Pancreas (tissue), 10 donors: ENCODE results near the gene RCSD1. TPM values are rescaled to one million over a fixed set of nuclear protein-coding genes. Genes with fewer than 3 reads are reported as not detected.
"Not testable (repeated sequence)": the region's sequence is repeated elsewhere in the genome, so short reads cannot be mapped to it uniquely, and the experiment has no call there.

Experiments used
- ATAC-seq, 4 donors: fragments of 200-7000 bp; cut with Tn5 transposase; one replicate each; pipeline versions ENCODE4 v1.8.0 to v1.9.1; 2020; ENCODE audit warnings: mild to moderate bottlenecking in 4 of 4, moderate library complexity in 4 of 4
- DNase-seq, 6 donors: peaks; one replicate each; pipeline ENCODE4 v3.0.0-alpha.2; 2020
- FAIRE-seq: peaks from 2 replicates; lab custom pipeline; 2012; peaks lifted over from hg19 to GRCh38; lab: Jason Lieb, UNC
- H3K27ac ChIP-seq, 4 donors: fragments of 200-600 bp; sonication (generic); 1 replicate in 3 of 4; 2 replicates in 1 of 4; pipeline versions ENCODE4 v1.5.0 to v1.8.0; 2020
- H3K27me3 ChIP-seq, 4 donors: fragments of 200-600 bp; one replicate each; pipeline ENCODE4 v1.8.0; 2021
- H3K36me3 ChIP-seq, 3 donors: fragments of 200-600 bp; sonication (generic) in 1 of 3; one replicate each; pipeline versions ENCODE4 v1.5.0 to v1.8.0; 2020 to 2021
- H3K4me1 ChIP-seq, 3 donors: fragments of 200-600 bp; one replicate each; pipeline ENCODE4 v1.8.0; 2021
- H3K4me3 ChIP-seq, 4 donors: fragments of 200-600 bp; sonication (generic) in 2 of 4; one replicate each; pipeline versions ENCODE4 v1.5.0 to v1.8.0; 2020 to 2021
- H3K9me3 ChIP-seq, 4 donors: fragments of 200-600 bp; one replicate each; pipeline ENCODE4 v1.8.0; 2021
- CTCF ChIP-seq, 4 donors: fragments of 200-600 bp; sonication (generic) in 3 of 4; IDR thresholded peaks; one replicate each; pipeline versions ENCODE4 v1.5.0 to v1.8.0; 2021; ENCODE audit warnings: antibody characterized with exemption in 4 of 4
- WGBS, 2 donors: extraction: QIAGEN DNeasy Blood & Tissue Kit; methylation state at CpG; one replicate each; pipeline ENCODE4 v1.1.7; 2013; 5-methylcytosine and 5-hydroxymethylcytosine counted together
- intact Hi-C, 3 donors: fragments of 100-400 bp; cut with DNase I; formaldehyde crosslinking; loops; one replicate each; pipeline versions ENCODE4 v1.11.1 to v1.14.2; 2022
- polyA plus RNA-seq, 2 donors: library from polyadenylated mRNA; stranded (reverse); fragments of 200-250 nt; gene quantifications; one replicate each; pipeline ENCODE4 v1.2.3, GENCODE V29; 2013
- total RNA-seq, 6 donors: library from RNA; stranded (reverse); fragmentation: NEBNext Ultra II Directional in 4 of 6; extraction: Animal tissue kit (Norgen Biotek cat#: 25700) in 4 of 6; gene quantifications; one replicate each; pipeline versions ENCODE4 v1.2.1 to v1.2.4, GENCODE V29; 2021 to 2023
- donor health status: healthy with polysubstance abuse.
- donor health status: DM: no; HTN: no; CAD: no; lungs with moderate emphysema.
- donor health status: DM: no; HTN: no; CAD: no.
- donor health status: control.
- donor health status: control.
- donor health status: Bipolar disorder and iron deficiency.
- donor health status: DM: yes; HTN: yes; CAD: no.
- donor health status: DM: no; HTN: no; CAD: no.
- donor health status: DM: no; HTN: no; CAD: no.
- donor health status: DM: yes; HTN: yes; CAD: no.

Gene RCSD1
- total and polyA plus RNA-seq, 8 donors, result 0.59 to 6.7 (median 1.6) TPM

GRCh38 chr1:167611983-167612382 lies 18.0 kb upstream of the RCSD1 start:
- intact Hi-C loops, result no loop called here
- no peak for FAIRE-seq
- no peak for DNase-seq
- no peaks in the 10 kb centered on the region for H3K4me1 ChIP-seq
- H3K4me3 ChIP-seq, result no peak overlapping the region
- H3K27ac ChIP-seq, result no peak overlapping the region
- H3K27me3 ChIP-seq, result no peaks in the 10 kb centered on the region
- no peaks in the 10 kb centered on the region for H3K9me3 ChIP-seq
- H3K36me3 ChIP-seq, result no peaks in the 10 kb centered on the region
- 72 to 95% methylated on average over 1 of the region's 1 CpG for WGBS, 2 donors
- no peak for TF ChIP-seq CTCF (IDR thresholded peaks at IDR 0.05)
- ATAC-seq, result no peak

- H3K27me3 ChIP-seq, result no peaks in the 10 kb centered on the region
- ATAC-seq, result peak in 2 of 4 donors; percentile 22 to 23
- no peak for DNase-seq
- FAIRE-seq, result no peak
- no peaks in the 10 kb centered on the region for H3K36me3 ChIP-seq
- H3K9me3 ChIP-seq, result no peaks in the 10 kb centered on the region
- no peak for TF ChIP-seq CTCF (IDR thresholded peaks at IDR 0.05)
- intact Hi-C loops, result no loop called here
- H3K4me1 ChIP-seq, result no peaks in the 10 kb centered on the region
- WGBS, 2 donors, result 86 to 90% methylated on average over 2 of the region's 2 CpGs
- H3K27ac ChIP-seq, result no peak overlapping the region
- no peak overlapping the region for H3K4me3 ChIP-seq
Measured at GRCh38 chr1:167612587-167613385, 17.2 kb upstream of the RCSD1 start.

DNA sequence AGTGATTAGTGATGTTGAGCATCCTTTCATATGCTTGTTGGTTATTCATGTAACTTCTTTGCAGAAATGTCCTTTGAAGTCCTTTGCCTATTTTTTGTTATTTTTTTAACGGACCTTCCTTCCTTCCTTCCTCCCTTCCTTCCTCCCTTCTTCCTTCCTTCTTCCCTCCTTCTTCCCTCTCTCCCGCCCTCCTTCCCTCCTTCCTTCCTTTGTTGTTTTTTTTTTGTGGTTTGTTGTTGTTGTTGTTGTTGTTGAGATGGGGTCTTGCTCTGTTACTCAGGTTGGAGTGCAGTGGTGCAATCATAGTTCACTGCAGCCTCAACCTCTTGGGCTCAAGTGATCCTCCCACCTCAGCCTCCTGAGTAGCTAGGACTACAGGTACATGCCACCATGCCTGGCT lies 16.0 kb upstream of the RCSD1 start:
- intact Hi-C loops, H3K27me3 ChIP-seq, ATAC-seq, FAIRE-seq, H3K27ac ChIP-seq, H3K36me3 ChIP-seq, DNase-seq, H3K4me1 ChIP-seq, H3K9me3 ChIP-seq, H3K4me3 ChIP-seq: not testable (repeated sequence)
- 81% methylated on average over 2 of the region's 2 CpGs for WGBS, 2 donors

- Histone ChIP-seq H3K27me3 (no peaks in the 10 kb centered on the region), H3K27ac (no peak overlapping the region), H3K9me3 (no peaks in the 10 kb centered on the region), H3K4me3 (no peak overlapping the region), H3K36me3 (no peaks in the 10 kb centered on the region), H3K4me1 (no peaks in the 10 kb centered on the region)
- 29 to 49% methylated on average over 1 of the region's 1 CpG for WGBS, 2 donors
- no peak for TF ChIP-seq CTCF (IDR thresholded peaks at IDR 0.05)
- ATAC-seq (no peak), FAIRE-seq (no peak), DNase-seq (no peak)
- intact Hi-C loops, result no loop called here
Measured at GRCh38 chr1:167614851-167615250, 15.2 kb upstream of the RCSD1 start.

DNA sequence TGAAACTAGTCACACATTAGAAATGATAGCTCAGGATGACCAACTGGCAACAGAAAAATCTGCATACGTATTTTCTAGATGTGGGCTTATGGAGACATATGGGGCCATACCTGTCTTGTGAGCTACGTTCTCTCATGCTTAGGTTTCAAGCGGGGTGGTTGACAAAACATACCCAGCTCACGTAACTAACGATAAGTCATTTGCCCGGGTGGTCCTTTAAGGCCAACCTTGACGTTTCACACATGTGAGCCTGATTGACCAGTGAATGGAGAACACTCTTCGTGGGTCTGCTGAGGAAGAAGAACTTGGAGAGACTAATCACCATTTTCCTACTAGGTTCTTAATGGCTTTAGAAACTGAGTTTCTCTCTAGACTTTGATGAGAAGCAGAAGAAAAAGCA lies 13.5 kb upstream of the RCSD1 start:
- Histone ChIP-seq H3K4me1 (no peaks in the 10 kb centered on the region), H3K4me3 (no peak overlapping the region), H3K27me3 (no peaks in the 10 kb centered on the region), H3K36me3 (no peaks in the 10 kb centered on the region), H3K9me3 (no peaks in the 10 kb centered on the region), H3K27ac (no peak overlapping the region)
- WGBS, 2 donors, result 75 to 83% methylated on average over 8 of the region's 8 CpGs
- no peak for DNase-seq
- intact Hi-C loops, result no loop called here
- no peak for FAIRE-seq
- ATAC-seq, result no peak
- TF ChIP-seq CTCF (IDR thresholded peaks at IDR 0.05), result no peak
